ENCODE measurements around the gene EIF4E1B.
A peak's percentile ranks its signal among the peaks of the same experiment; 100 is the strongest.
"Not testable (repeated sequence)": the region's sequence is repeated elsewhere in the genome, so short reads cannot be mapped to it uniquely, and the experiment has no call there.

Gene EIF4E1B

GRCh38 chr5:176629853-176630680 is at the start of gene EIF4E1B, which contains the start of gene SNCB:
Gene EIF4E1B, plus strand, starts transcription at chr5:176630675. Its CDS starts 12,113 bp downstream, at chr5:176642788.
Gene SNCB, minus strand, starts transcription at chr5:176630534. Its CDS starts 880 bp downstream, at chr5:176629654.
- no peak for DNase-seq

- no peak for DNase-seq
Observed at GRCh38 chr5:176581361-176581760, 49.1 kb upstream of the EIF4E1B start.

GRCh38 chr5:176583076-176583475 is 47.4 kb upstream of the EIF4E1B start:
- no peak for DNase-seq

GRCh38 chr5:176587398-176587797 is 43.1 kb upstream of the EIF4E1B start:
- DNase-seq: no peak

GRCh38 chr5:176588297-176588696 is 42.2 kb upstream of the EIF4E1B start:
- no peak for DNase-seq

GRCh38 chr5:176589039-176589769 is 41.3 kb upstream of the EIF4E1B start:
- DNase-seq: no peak

GRCh38 chr5:176590035-176590717 is 40.3 kb upstream of the EIF4E1B start:
- no peak for DNase-seq

GRCh38 chr5:176591667-176592066 is 38.8 kb upstream of the EIF4E1B start:
- not testable (repeated sequence) for DNase-seq

- no peak for DNase-seq
Observed at GRCh38 chr5:176592573-176592972, 37.9 kb upstream of the EIF4E1B start.

- DNase-seq: no peak
Observed at GRCh38 chr5:176593273-176593869, 37.1 kb upstream of the EIF4E1B start.

- DNase-seq: no peak
Observed at GRCh38 chr5:176594554-176594953, 35.9 kb upstream of the EIF4E1B start.

GRCh38 chr5:176595386-176595943 is 35.0 kb upstream of the EIF4E1B start:
- no peak for DNase-seq

GRCh38 chr5:176596069-176596644 is 34.3 kb upstream of the EIF4E1B start:
- no peak for DNase-seq

GRCh38 chr5:176596689-176597416 is 33.6 kb upstream of the EIF4E1B start:
- peak; percentile 8 for DNase-seq

GRCh38 chr5:176597417-176598389 is 32.8 kb upstream of the EIF4E1B start:
- no peak for DNase-seq

GRCh38 chr5:176599749-176600430 is 30.6 kb upstream of the EIF4E1B start:
- peak; percentile 49 for DNase-seq

- no peak for DNase-seq
Observed at GRCh38 chr5:176601901-176602482, 28.5 kb upstream of the EIF4E1B start.

GRCh38 chr5:176603091-176603490 is 27.4 kb upstream of the EIF4E1B start:
- DNase-seq: no peak

- no peak for DNase-seq
Observed at GRCh38 chr5:176606032-176606431, 24.4 kb upstream of the EIF4E1B start.
